ENCODE results near the gene JUN. TPM values are rescaled to one million over a fixed set of nuclear protein-coding genes. Genes with fewer than 3 reads are reported as not detected.

JUN gene
- total RNA-seq, 1 experiment from 2014 or later: 89.3 TPM

- intact Hi-C loops (cut with micrococcal nuclease; ENCODE audit: unreplicated experiment): loop anchor here (10.0 kb wide), 2 partner anchors 256 to 476 kb away; partner anchors contain the start of gene FGGY
- no TSS peak for BruUV-seq (replicated peaks)
- H3K4me1 Mint-ChIP-seq (ENCODE audit: low read depth, unreplicated experiment): peaks cover 42% of the 10 kb centered on the region
- no peak overlapping the region for H3K4me3 Mint-ChIP-seq (ENCODE audit: low read depth, unreplicated experiment)
- no peak overlapping the region for H3K27ac Mint-ChIP-seq (ENCODE audit: unreplicated experiment)
- H3K36me3 Mint-ChIP-seq (ENCODE audit: insufficient read depth, unreplicated experiment): peaks cover 33% of the 10 kb centered on the region
- DNase-seq: no peak
- no peak for TF ChIP-seq CTCF (IDR thresholded peaks at IDR 0.05; ENCODE audit: unreplicated experiment)
- CTCF ChIA-PET: no interaction called here
- no peaks in the 10 kb centered on the region for H3K27me3 Mint-ChIP-seq (ENCODE audit: unreplicated experiment)
- no peaks in the 10 kb centered on the region for H3K9me3 Mint-ChIP-seq (ENCODE audit: low read depth, unreplicated experiment)
These were observed 35.1 kb upstream of the JUN start for GRCh38 chr1:58818976-58819375.

GRCh38 chr1:58818075-58818474 lies 34.2 kb upstream of the JUN start:
- Mint-ChIP-seq H3K9me3 (ENCODE audit: low read depth, unreplicated experiment) (no peaks in the 10 kb centered on the region), H3K4me1 (ENCODE audit: low read depth, unreplicated experiment) (peaks cover 42% of the 10 kb centered on the region), H3K27me3 (ENCODE audit: unreplicated experiment) (no peaks in the 10 kb centered on the region), H3K36me3 (ENCODE audit: insufficient read depth, unreplicated experiment) (peaks cover 35% of the 10 kb centered on the region), H3K27ac (ENCODE audit: unreplicated experiment) (no peak overlapping the region), H3K4me3 (ENCODE audit: low read depth, unreplicated experiment) (no peak overlapping the region)
- intact Hi-C loops (cut with micrococcal nuclease; ENCODE audit: unreplicated experiment): loop anchor here (10.0 kb wide), 2 partner anchors 257 to 477 kb away; partner anchors contain the start of gene FGGY
- no TSS peak for BruUV-seq (replicated peaks)
- no peak for DNase-seq
- CTCF ChIA-PET: no interaction called here
- TF ChIP-seq CTCF (IDR thresholded peaks at IDR 0.05; ENCODE audit: unreplicated experiment): no peak

GRCh38 chr1:58816747-58817221 lies 32.9 kb upstream of the JUN start:
- Mint-ChIP-seq H3K36me3 (ENCODE audit: insufficient read depth, unreplicated experiment) (peaks cover 41% of the 10 kb centered on the region), H3K27me3 (ENCODE audit: unreplicated experiment) (no peaks in the 10 kb centered on the region), H3K4me1 (ENCODE audit: low read depth, unreplicated experiment) (peaks cover 46% of the 10 kb centered on the region), H3K27ac (ENCODE audit: unreplicated experiment) (peak overlapping the region; percentile 98), H3K9me3 (ENCODE audit: low read depth, unreplicated experiment) (no peaks in the 10 kb centered on the region), H3K4me3 (ENCODE audit: low read depth, unreplicated experiment) (peak overlapping the region; percentile 85)
- no peak for DNase-seq
- intact Hi-C loops (cut with micrococcal nuclease; ENCODE audit: unreplicated experiment): loop anchor here (1.0 to 10.0 kb wide), 3 partner anchors 258 to 478 kb away; partner anchors contain the start of gene FGGY
- no TSS peak for BruUV-seq (replicated peaks)
- TF ChIP-seq CTCF (IDR thresholded peaks at IDR 0.05; ENCODE audit: unreplicated experiment): no peak
- CTCF ChIA-PET: interaction anchor here (1.3 kb wide), 1 partner anchor 67 kb away, joined by 5 read pairs; no protein-coding TSS in a partner anchor

GRCh38 chr1:58816072-58816746 lies 32.4 kb upstream of the JUN start:
- no peak for TF ChIP-seq CTCF (IDR thresholded peaks at IDR 0.05; ENCODE audit: unreplicated experiment)
- Mint-ChIP-seq H3K4me3 (ENCODE audit: low read depth, unreplicated experiment) (peak overlapping the region; percentile 85), H3K27ac (ENCODE audit: unreplicated experiment) (peak overlapping the region; percentile 98), H3K4me1 (ENCODE audit: low read depth, unreplicated experiment) (peaks cover 52% of the 10 kb centered on the region), H3K36me3 (ENCODE audit: insufficient read depth, unreplicated experiment) (peaks cover 41% of the 10 kb centered on the region), H3K27me3 (ENCODE audit: unreplicated experiment) (no peaks in the 10 kb centered on the region), H3K9me3 (ENCODE audit: low read depth, unreplicated experiment) (no peaks in the 10 kb centered on the region)
- intact Hi-C loops (cut with micrococcal nuclease; ENCODE audit: unreplicated experiment): loop anchor here (1.0 to 10.0 kb wide), 3 partner anchors 259 to 479 kb away; partner anchors contain the start of gene FGGY
- BruUV-seq (replicated peaks): no TSS peak
- CTCF ChIA-PET: interaction anchor here (1.3 kb wide), 1 partner anchor 68 kb away, joined by 5 read pairs; no protein-coding TSS in a partner anchor
- DNase-seq: peak; percentile 93
